ENCODE data around the gene LZTS3.

- TF ChIP-seq CTCF (IDR thresholded peaks at IDR 0.05) (no peak), POLR2A (IDR thresholded peaks at IDR 0.05) (no peak)
Measured at GRCh38 chr20:3177746-3178485, 4.6 kb upstream of the LZTS3 start.

All from adrenal gland (tissue), 5 donors.